WTC11 (cell line): ENCODE measurements around the gene PRR14.

Experiments used
- IRF2 ChIP-seq: sonication (generic); formaldehyde crosslinking; IDR thresholded peaks from 2 replicates; pipeline ENCODE4 v1.8.0; 2022; ENCODE audit warnings: low read depth, missing genetic modification reagents, borderline replicate concordance
- NFE2L1 ChIP-seq: sonication (generic); formaldehyde crosslinking; IDR thresholded peaks from 2 replicates; pipeline ENCODE4 v1.8.1; 2023; ENCODE audit warnings: missing genetic modification reagents
- TCF7 ChIP-seq: sonication (generic); formaldehyde crosslinking; IDR thresholded peaks from 2 replicates; pipeline ENCODE4 v1.8.0; 2022; ENCODE audit warnings: mild to moderate bottlenecking, low read depth, missing genetic modification reagents, moderate library complexity
- ZNF232 ChIP-seq: sonication (generic); formaldehyde crosslinking; IDR thresholded peaks from 2 replicates; pipeline ENCODE4 v1.8.0; 2022; ENCODE audit warnings: mild to moderate bottlenecking, missing genetic modification reagents
- TF ChIP-seq, protein P1 (sequence below): sonication (generic); formaldehyde crosslinking; IDR thresholded peaks from 2 replicates; pipeline ENCODE4 v1.8.0; 2022; ENCODE audit warnings: mild to moderate bottlenecking, missing genetic modification reagents
- TF ChIP-seq, protein P2 (sequence below): fragments of 200-600 bp; IDR thresholded peaks from 2 replicates; pipeline ENCODE4 v1.8.0; 2022; ENCODE audit warnings: antibody characterized with exemption
- TF ChIP-seq, protein P3 (sequence below): sonication (generic); formaldehyde crosslinking; IDR thresholded peaks from 2 replicates; pipeline ENCODE4 v1.8.1; 2022; ENCODE audit warnings: mild to moderate bottlenecking, missing genetic modification reagents, moderate library complexity, borderline replicate concordance
- TF ChIP-seq, protein P4 (sequence below): sonication (generic); formaldehyde crosslinking; IDR thresholded peaks from 2 replicates; pipeline ENCODE4 v1.8.1; 2023; ENCODE audit warnings: mild to moderate bottlenecking, moderate library complexity, missing genetic modification reagents

DNA sequence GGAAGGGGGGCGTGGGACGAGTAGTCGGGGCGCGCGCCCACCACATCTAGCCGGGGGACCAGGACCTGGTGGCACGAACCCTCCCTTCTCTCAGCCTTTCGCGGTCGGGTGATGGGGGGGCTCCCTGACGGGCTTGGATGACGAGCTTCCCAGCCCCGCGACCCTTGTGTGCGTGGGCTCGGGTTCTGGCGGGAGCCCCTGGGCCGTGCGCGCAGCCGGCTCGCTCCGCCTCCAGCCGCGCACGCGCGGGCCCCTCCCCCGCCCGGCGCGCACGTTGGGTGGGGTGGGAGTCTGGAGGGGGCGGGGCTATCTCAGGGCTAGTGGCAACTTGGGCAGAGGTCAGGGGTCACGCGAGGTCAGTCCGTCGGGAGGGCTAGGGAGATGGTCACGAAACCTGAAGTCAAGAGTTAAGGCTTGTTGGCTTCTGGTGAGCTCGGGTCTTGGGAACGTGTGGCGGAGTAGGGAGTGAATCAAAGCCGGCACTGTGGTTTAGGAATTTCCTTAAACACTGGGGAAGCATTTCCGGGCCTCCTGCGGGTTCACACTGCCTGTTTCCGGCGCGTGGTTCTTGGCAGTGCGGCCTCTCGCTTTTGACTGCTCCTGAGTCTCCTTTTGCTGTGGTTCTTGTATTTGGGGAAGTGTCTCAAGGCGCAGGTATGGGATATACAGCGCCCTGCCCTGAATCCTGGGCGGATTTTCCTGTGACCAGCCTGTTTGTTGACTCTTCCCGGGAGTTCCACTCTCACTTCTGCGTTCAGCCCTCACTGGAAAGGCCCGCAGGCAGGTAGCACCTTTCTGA is 48.3 kb downstream of the PRR14 start, which contains the start of gene SRCAP:
- TF ChIP-seq, protein P1, sequence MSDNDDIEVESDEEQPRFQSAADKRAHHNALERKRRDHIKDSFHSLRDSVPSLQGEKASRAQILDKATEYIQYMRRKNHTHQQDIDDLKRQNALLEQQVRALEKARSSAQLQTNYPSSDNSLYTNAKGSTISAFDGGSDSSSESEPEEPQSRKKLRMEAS, result no peak; the same call in none of the 2 replicates
- TF ChIP-seq NFE2L1 (CRISPR knock-in tag) (no peak; the same call in 1 of the 2 replicates), ZNF232 (CRISPR knock-in tag) (no peak), TCF7 (CRISPR knock-in tag) (no peak), IRF2 (CRISPR knock-in tag) (no peak)
- TF ChIP-seq, protein P2, sequence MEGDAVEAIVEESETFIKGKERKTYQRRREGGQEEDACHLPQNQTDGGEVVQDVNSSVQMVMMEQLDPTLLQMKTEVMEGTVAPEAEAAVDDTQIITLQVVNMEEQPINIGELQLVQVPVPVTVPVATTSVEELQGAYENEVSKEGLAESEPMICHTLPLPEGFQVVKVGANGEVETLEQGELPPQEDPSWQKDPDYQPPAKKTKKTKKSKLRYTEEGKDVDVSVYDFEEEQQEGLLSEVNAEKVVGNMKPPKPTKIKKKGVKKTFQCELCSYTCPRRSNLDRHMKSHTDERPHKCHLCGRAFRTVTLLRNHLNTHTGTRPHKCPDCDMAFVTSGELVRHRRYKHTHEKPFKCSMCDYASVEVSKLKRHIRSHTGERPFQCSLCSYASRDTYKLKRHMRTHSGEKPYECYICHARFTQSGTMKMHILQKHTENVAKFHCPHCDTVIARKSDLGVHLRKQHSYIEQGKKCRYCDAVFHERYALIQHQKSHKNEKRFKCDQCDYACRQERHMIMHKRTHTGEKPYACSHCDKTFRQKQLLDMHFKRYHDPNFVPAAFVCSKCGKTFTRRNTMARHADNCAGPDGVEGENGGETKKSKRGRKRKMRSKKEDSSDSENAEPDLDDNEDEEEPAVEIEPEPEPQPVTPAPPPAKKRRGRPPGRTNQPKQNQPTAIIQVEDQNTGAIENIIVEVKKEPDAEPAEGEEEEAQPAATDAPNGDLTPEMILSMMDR, result no peak
- TF ChIP-seq, protein P3, sequence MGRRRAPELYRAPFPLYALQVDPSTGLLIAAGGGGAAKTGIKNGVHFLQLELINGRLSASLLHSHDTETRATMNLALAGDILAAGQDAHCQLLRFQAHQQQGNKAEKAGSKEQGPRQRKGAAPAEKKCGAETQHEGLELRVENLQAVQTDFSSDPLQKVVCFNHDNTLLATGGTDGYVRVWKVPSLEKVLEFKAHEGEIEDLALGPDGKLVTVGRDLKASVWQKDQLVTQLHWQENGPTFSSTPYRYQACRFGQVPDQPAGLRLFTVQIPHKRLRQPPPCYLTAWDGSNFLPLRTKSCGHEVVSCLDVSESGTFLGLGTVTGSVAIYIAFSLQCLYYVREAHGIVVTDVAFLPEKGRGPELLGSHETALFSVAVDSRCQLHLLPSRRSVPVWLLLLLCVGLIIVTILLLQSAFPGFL (CRISPR knock-in tag), result no peak
- TF ChIP-seq, protein P4, sequence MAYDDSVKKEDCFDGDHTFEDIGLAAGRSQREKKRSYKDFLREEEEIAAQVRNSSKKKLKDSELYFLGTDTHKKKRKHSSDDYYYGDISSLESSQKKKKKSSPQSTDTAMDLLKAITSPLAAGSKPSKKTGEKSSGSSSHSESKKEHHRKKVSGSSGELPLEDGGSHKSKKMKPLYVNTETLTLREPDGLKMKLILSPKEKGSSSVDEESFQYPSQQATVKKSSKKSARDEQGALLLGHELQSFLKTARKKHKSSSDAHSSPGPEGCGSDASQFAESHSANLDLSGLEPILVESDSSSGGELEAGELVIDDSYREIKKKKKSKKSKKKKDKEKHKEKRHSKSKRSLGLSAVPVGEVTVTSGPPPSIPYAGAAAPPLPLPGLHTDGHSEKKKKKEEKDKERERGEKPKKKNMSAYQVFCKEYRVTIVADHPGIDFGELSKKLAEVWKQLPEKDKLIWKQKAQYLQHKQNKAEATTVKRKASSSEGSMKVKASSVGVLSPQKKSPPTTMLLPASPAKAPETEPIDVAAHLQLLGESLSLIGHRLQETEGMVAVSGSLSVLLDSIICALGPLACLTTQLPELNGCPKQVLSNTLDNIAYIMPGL, result no peak
